Muscle of leg (tissue), 11 donors: Measurements from ENCODE around the gene CNOT4. TPM values are rescaled to one million over a fixed set of nuclear protein-coding genes. Genes with fewer than 3 reads are reported as not detected.

Source experiments
- DNase-seq: peaks from one replicate; pipeline ENCODE4 v3.0.0; 2013
- H3K27ac ChIP-seq: one replicate; pipeline ENCODE4 v1.5.1; 2013; ENCODE audit warnings: mild to moderate bottlenecking, low read length, control low read depth
- H3K27me3 ChIP-seq: one replicate; pipeline ENCODE4 v1.6.1; 2013; ENCODE audit warnings: low read length; ENCODE audit not compliant: control insufficient read depth, insufficient read depth
- H3K36me3 ChIP-seq: one replicate; pipeline ENCODE4 v1.6.1; 2013; ENCODE audit warnings: low read length; ENCODE audit not compliant: control insufficient read depth, insufficient read depth
- H3K4me1 ChIP-seq: one replicate; pipeline ENCODE4 v1.6.1; 2013; ENCODE audit warnings: low read length; ENCODE audit not compliant: control insufficient read depth, insufficient read depth
- H3K4me3 ChIP-seq: one replicate; pipeline ENCODE4 v1.5.1; 2013; ENCODE audit warnings: low read length, control low read depth
- H3K9me3 ChIP-seq: replicated peaks from 2 replicates; pipeline ENCODE4 v1.6.1; 2013; ENCODE audit warnings: low read depth, low read length; ENCODE audit not compliant: control insufficient read depth
- WGBS: methylation state at CpG from one replicate; pipeline ENCODE4 v1.1.5; 2013; ENCODE audit warnings: missing lambda C conversion rate; ENCODE audit not compliant: insufficient coverage; 5-methylcytosine and 5-hydroxymethylcytosine counted together
- polyA plus RNA-seq, 8 donors: library from polyadenylated mRNA; unstranded; fragments of 120-200 nt; gene quantifications; one replicate each; pipeline versions ENCODE4 v1.2.1 to v1.2.3, GENCODE V29; 2013; ENCODE audit warnings: inconsistent platforms in 1 of 8, low replicate concordance in 1 of 8; ENCODE audit not compliant: insufficient read length in 8 of 8, insufficient read depth in 1 of 8
- total RNA-seq: library from RNA; stranded (reverse); fragments of 120-200 nt; gene quantifications from one replicate; pipeline ENCODE4 v1.2.4, GENCODE V29; 2013

The CNOT4 gene
- total and polyA plus RNA-seq, 9 donors, result 12.1 to 23.3 (median 20.9) TPM

DNA sequence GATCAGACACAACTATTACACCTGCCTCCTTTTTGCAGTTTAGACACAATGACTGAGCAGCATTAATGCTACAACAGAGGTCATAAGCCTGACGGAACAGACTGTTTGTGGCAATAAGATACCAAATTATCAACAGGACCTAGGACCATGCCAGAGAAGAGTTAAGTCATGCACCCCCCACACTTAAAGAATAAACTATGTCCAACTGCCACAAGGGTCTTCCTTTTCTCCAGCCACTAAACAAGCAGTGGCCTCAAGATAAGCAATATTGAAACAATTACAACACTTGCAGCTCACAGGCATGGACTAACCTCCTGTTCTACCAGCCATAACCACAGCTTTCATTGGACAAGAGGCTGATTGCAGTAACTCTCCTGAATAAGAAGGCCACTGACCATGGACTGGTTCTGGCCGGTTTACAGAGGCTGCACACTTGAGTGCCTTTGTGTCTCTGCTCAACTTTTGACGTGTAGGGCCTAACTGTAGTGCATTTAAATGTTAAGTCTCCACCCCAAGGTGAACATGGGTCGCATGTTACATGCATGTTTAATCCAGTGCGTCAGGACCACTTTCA lies 171.8 kb downstream of the CNOT4 start:
- Histone ChIP-seq H3K27me3 (no peaks in the 10 kb centered on the region), H3K9me3 (no peaks in the 10 kb centered on the region), H3K4me1 (peaks cover 18% of the 10 kb centered on the region), H3K36me3 (no peaks in the 10 kb centered on the region), H3K27ac (no peak overlapping the region), H3K4me3 (no peak overlapping the region)
- WGBS, result 81% methylated on average over 5 of the region's 5 CpGs
- DNase-seq, result no peak

DNA sequence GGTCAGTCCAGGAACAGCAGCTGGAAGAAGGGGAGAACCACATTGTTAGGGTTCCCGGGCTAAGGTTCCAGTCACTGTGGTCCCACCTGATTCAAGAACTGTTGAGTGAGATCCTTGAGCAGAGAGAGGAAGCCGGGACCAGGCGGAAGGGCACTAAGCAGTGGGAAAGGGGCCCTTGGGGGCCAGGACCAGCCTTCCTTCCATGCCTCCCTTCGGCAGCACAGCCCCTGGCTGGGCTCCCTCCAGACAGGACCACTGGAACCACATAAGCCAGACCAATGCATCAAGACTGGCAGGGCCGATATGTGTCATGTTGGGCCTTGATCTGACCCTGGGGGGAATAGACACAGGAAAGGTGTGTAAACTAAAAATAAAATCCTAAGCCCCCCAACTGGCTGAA lies 172.4 kb downstream of the CNOT4 start:
- Histone ChIP-seq H3K27ac (no peak overlapping the region), H3K9me3 (no peaks in the 10 kb centered on the region), H3K4me3 (no peak overlapping the region), H3K27me3 (no peaks in the 10 kb centered on the region), H3K4me1 (peaks cover 18% of the 10 kb centered on the region), H3K36me3 (no peaks in the 10 kb centered on the region)
- 88% methylated on average over 4 of the region's 5 CpGs for WGBS
- no peak for DNase-seq

DNA sequence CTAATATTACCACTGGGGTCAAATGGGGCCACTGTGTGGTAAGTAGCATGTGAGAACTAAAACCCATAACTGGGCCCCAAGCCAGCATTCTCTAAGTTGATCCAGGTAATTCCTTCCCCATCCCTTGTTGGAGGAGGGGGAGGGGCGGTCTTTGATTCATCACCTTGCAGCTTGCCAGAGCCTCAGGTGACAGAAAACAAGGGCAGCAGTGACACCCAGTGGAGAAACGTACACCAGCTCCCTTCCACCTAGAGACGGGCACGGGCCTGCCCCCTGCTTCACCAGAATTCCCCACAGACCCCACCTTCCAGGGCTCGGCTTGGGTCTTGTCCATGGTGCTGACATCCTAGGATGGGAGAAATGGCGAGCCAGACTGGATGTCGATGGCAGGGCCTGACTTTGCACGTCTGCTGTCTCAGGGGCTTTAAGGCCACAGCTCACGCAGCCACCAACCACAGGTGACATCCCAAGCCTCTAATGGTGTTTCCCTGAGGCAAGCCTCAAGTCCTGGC lies 174.2 kb downstream of the CNOT4 start:
- DNase-seq, result peak; percentile 58
- Histone ChIP-seq H3K27ac (no peak overlapping the region), H3K27me3 (no peaks in the 10 kb centered on the region), H3K4me1 (peaks cover 18% of the 10 kb centered on the region), H3K9me3 (no peaks in the 10 kb centered on the region), H3K4me3 (no peak overlapping the region), H3K36me3 (no peaks in the 10 kb centered on the region)
- WGBS, result 0% methylated on average over 2 of the region's 9 CpGs

DNA sequence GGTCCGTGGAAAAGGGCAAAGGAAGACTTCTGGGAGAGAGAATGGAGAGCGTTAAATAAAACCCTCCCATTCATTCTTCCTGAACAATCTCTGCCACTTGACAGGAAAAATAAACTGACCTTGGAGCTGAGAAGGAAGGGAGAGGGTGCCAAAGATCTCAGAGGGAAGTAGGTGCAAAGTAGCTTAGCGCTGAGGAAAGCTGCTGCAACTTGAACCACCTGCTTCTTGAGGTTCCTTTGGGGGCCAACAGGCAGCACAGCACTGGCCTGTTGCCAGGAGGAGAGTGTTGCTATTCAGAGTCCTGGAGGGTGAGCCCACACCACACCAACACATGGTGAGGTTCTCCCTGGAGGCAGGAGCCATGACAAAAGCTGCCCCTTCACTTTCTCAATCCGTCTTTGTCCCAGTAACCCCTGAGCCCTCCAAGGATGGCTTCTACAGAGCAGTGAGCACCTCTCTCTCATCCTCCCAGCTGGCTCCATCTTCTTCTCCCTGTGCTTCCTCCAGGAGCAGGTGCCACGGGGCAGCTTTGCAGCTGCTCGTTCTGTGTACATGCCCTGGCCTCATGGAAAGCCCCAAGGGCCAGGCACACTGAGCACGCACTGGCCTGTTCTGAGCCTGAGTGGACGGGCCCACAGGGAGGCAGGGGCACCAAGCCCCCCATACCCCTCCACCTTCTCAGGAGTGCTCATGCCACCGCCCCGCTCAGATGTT lies 174.9 kb downstream of the CNOT4 start:
- Histone ChIP-seq H3K27ac (peak overlapping the region; percentile 13), H3K27me3 (no peaks in the 10 kb centered on the region), H3K4me1 (peaks cover 18% of the 10 kb centered on the region), H3K4me3 (no peak overlapping the region), H3K36me3 (no peaks in the 10 kb centered on the region), H3K9me3 (no peaks in the 10 kb centered on the region)
- 66% methylated on average over 6 of the region's 10 CpGs for WGBS
- DNase-seq, result peak; percentile 34

DNA sequence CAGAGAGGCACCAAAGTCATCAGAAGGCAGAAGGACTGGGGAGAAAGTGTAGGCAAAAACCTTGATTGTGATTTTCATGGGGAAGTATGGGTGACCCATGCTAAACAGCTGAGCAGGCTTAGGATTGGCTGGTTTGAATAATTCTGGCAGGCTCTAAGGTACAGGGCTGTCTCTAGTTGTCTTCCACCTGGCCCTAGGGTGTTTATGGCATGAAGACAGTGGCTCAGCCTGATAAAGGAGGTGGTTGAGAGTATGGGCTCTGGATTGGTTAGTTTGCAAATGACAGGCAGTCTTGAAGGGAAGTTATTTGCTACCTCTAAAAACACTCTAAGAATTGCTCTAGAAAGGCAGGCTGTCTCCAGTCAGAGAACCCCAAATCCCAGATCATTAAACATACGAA lies 176.0 kb downstream of the CNOT4 start:
- no peak overlapping the region for H3K4me3 ChIP-seq
- no peaks in the 10 kb centered on the region for H3K27me3 ChIP-seq
- peaks cover 22% of the 10 kb centered on the region for H3K4me1 ChIP-seq
- no peak overlapping the region for H3K27ac ChIP-seq
- H3K36me3 ChIP-seq, result no peaks in the 10 kb centered on the region
- H3K9me3 ChIP-seq, result no peaks in the 10 kb centered on the region
- no peak for DNase-seq
- WGBS, result no CpG with 5 or more reads among the region's 1 CpG

DNA sequence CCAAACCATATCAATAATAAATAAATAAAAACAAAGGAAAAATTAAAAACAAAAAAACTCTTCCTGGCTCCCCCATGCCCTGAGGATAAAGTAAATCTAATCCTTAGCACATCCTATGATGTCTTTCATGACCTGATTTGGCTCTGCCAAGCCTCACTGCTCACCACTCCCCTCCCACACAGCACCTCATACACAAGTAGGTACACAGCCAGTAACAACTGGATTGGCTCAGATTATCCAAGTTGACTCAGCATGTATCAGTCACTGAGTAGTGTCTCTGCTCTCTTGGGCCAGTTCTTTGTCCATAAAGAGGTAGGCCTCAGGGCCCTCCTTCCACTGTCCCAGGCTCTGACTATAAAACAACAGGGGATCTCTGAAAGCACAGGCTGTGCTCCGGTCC lies 176.7 kb downstream of the CNOT4 start:
- H3K27me3 ChIP-seq, result no peaks in the 10 kb centered on the region
- H3K9me3 ChIP-seq, result no peaks in the 10 kb centered on the region
- no peak for DNase-seq
- H3K4me3 ChIP-seq, result no peak overlapping the region
- peaks cover 22% of the 10 kb centered on the region for H3K4me1 ChIP-seq
- no peaks in the 10 kb centered on the region for H3K36me3 ChIP-seq
- WGBS, result 60% methylated on average over 1 of the region's 1 CpG
- H3K27ac ChIP-seq, result no peak overlapping the region

DNA sequence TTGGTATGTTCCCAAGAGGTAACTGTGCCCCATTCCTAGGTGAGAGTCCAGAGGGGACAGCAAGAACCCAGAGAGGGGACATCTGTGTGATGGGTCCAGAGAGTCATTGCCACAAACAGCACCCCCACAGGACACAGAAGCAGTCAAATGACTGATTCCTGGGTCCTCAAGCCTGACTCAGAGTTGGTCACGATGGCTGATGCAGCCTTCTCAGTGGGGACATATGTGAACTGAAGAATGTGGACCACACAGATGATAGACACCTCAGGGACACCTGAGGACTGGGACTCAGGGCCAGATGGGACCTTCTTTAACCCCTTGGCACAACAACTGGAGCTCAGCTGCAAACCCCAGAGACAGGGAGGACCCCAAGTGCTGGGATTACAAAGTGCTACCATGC lies 179.8 kb downstream of the CNOT4 start:
- H3K36me3 ChIP-seq, result no peaks in the 10 kb centered on the region
- no peaks in the 10 kb centered on the region for H3K9me3 ChIP-seq
- no peaks in the 10 kb centered on the region for H3K27me3 ChIP-seq
- WGBS, result 71% methylated on average over 1 of the region's 1 CpG
- peaks cover 17% of the 10 kb centered on the region for H3K4me1 ChIP-seq
- DNase-seq, result no peak
- H3K4me3 ChIP-seq, result no peak overlapping the region
- no peak overlapping the region for H3K27ac ChIP-seq

DNA sequence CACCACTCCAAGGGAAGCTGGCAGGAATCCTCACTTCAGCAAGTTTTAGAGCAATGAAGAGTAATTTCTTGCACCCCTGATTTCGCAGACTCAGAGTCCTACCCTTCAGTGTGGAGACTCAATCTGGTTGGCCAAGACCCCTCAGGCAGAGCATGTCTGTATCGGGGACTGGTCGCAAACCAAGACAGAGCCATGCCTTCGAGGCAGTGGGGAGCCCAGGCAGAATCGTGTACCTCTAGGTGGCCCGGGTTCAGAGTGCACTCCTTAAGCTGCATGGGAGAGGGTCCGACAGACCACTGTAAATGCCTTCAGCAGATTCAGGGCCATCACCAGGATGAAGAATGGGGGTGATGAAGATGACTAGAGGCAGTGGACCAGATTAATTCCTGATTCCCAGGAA lies 181.4 kb downstream of the CNOT4 start:
- no peak overlapping the region for H3K4me3 ChIP-seq
- no peaks in the 10 kb centered on the region for H3K27me3 ChIP-seq
- H3K4me1 ChIP-seq, result peaks cover 6% of the 10 kb centered on the region
- no peaks in the 10 kb centered on the region for H3K9me3 ChIP-seq
- WGBS, result 92% methylated on average over 7 of the region's 7 CpGs
- no peak overlapping the region for H3K27ac ChIP-seq
- no peak for DNase-seq
- H3K36me3 ChIP-seq, result no peaks in the 10 kb centered on the region

DNA sequence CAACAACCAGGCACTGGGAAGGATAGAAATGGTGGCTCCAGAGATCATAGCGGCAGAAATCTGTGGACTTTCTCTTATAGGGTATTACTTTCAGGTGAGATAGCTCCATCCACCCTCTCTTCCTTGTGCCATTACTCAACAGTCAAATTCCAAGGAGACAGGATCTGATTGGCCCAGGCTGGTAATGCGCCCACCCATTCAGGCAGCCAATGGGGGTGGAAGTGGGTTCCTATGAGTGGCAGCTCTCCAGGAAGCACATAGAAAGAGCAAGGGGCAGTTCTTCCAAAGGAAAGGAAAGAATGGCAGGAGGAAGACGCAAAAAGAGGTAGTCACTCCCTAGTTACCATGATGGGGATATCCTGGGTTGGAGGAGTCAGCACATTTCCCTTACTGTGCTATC lies 181.8 kb downstream of the CNOT4 start:
- no peak for DNase-seq
- H3K27ac ChIP-seq, result no peak overlapping the region
- H3K27me3 ChIP-seq, result no peaks in the 10 kb centered on the region
- no peak overlapping the region for H3K4me3 ChIP-seq
- WGBS, result 86% methylated on average over 1 of the region's 3 CpGs
- peaks cover 4% of the 10 kb centered on the region for H3K4me1 ChIP-seq
- no peaks in the 10 kb centered on the region for H3K9me3 ChIP-seq
- no peaks in the 10 kb centered on the region for H3K36me3 ChIP-seq

DNA sequence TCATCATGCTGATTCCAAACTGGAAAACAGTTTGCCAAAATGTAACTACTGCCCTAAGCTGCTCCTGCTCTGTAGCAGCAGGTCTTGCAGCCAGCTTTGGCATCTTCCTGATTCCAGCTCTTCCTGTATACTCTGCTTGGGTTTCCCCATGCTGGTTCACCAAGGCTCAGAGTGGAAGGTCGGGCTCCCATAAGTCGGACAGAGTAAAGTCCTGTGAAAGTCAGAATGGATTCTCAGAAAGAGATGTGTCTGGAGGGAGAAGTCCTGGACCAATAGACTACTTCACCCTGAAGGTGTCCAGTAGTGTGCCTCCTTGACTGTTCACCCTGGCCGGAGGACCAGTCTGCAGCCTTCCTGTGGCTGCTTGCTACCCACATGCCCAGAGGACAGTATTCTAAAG lies 182.4 kb downstream of the CNOT4 start:
- no peak overlapping the region for H3K27ac ChIP-seq
- H3K9me3 ChIP-seq, result no peaks in the 10 kb centered on the region
- no peak overlapping the region for H3K4me3 ChIP-seq
- DNase-seq, result no peak
- no peaks in the 10 kb centered on the region for H3K36me3 ChIP-seq
- WGBS, result 87% methylated on average over 3 of the region's 3 CpGs
- no peaks in the 10 kb centered on the region for H3K27me3 ChIP-seq
- H3K4me1 ChIP-seq, result peaks cover 4% of the 10 kb centered on the region
